Mesothelial cell of epicardium (in vitro differentiated cells): ENCODE measurements around the gene AUTS2. TPM values are rescaled to one million over a fixed set of nuclear protein-coding genes. Genes with fewer than 3 reads are reported as not detected.

ENCODE experiments used
- DNase-seq, 2 experiments: peaks; one replicate each; pipeline ENCODE4 v3.0.0; 2021; ENCODE audit warnings: low spot score in 2 of 2; ENCODE audit not compliant: unreplicated experiment in 2 of 2
- H3K27ac Mint-ChIP-seq: 2 replicates; pipeline ENCODE4 v1.8.0; 2021; ENCODE audit warnings: mixed read lengths
- H3K27me3 Mint-ChIP-seq: 2 replicates; pipeline ENCODE4 v1.8.0; 2021; ENCODE audit warnings: low read depth, mixed read lengths
- H3K36me3 Mint-ChIP-seq: 2 replicates; pipeline ENCODE4 v1.8.0; 2021; ENCODE audit warnings: mixed read lengths
- H3K4me1 Mint-ChIP-seq: 2 replicates; pipeline ENCODE4 v1.8.0; 2021; ENCODE audit warnings: mixed read lengths
- H3K4me3 Mint-ChIP-seq: 2 replicates; pipeline ENCODE4 v1.8.0; 2021; ENCODE audit warnings: mild to moderate bottlenecking, moderate library complexity, mixed read lengths
- H3K9me3 Mint-ChIP-seq: 2 replicates; pipeline ENCODE4 v1.8.0; 2021; ENCODE audit warnings: mixed read lengths
- CTCF ChIP-seq: fragments of 200-600 bp; sonication (generic); IDR thresholded peaks from one replicate; pipeline ENCODE4 v1.5.0; 2021; ENCODE audit warnings: antibody characterized with exemption; ENCODE audit not compliant: unreplicated experiment
- total RNA-seq: library from RNA; stranded (reverse); gene quantifications from 3 replicates; pipeline ENCODE4 v1.2.1, GENCODE V29; 2021

Gene AUTS2
- total RNA-seq, 1 donor from 2014 or later: 135 TPM

- Mint-ChIP-seq H3K36me3 (no peaks in the 10 kb centered on the region), H3K4me3 (no peak overlapping the region), H3K27ac (no peak overlapping the region), H3K27me3 (no peaks in the 10 kb centered on the region), H3K9me3 (peaks cover 3% of the 10 kb centered on the region), H3K4me1 (peaks cover 37% of the 10 kb centered on the region)
- no peak for TF ChIP-seq CTCF
- DNase-seq: no peak
These were observed 419.1 kb downstream of the AUTS2 start for GRCh38 chr7:70017357-70017756.

- no peak overlapping the region for H3K27ac Mint-ChIP-seq
- peaks cover 3% of the 10 kb centered on the region for H3K9me3 Mint-ChIP-seq
- H3K4me3 Mint-ChIP-seq: no peak overlapping the region
These were observed 420.4 kb downstream of the AUTS2 start for GRCh38 chr7:70018700-70019099.

GRCh38 chr7:70027867-70028266 is 429.6 kb downstream of the AUTS2 start:
- H3K36me3 Mint-ChIP-seq: no peaks in the 10 kb centered on the region
- no peaks in the 10 kb centered on the region for H3K9me3 Mint-ChIP-seq
- H3K4me1 Mint-ChIP-seq: peaks cover 20% of the 10 kb centered on the region
- H3K4me3 Mint-ChIP-seq: no peak overlapping the region
- no peak for TF ChIP-seq CTCF
- DNase-seq: no peak
- no peak overlapping the region for H3K27ac Mint-ChIP-seq
- H3K27me3 Mint-ChIP-seq: no peaks in the 10 kb centered on the region

More at GRCh38 chr7:70018700-70019099, 420.4 kb downstream of the AUTS2 start:
- Mint-ChIP-seq H3K36me3 (no peaks in the 10 kb centered on the region), H3K27me3 (no peaks in the 10 kb centered on the region), H3K4me1 (peaks cover 26% of the 10 kb centered on the region)
- TF ChIP-seq CTCF: no peak
- DNase-seq: no peak

GRCh38 chr7:70028620-70029019 is 430.3 kb downstream of the AUTS2 start:
- H3K4me1 Mint-ChIP-seq: peaks cover 20% of the 10 kb centered on the region
- no peaks in the 10 kb centered on the region for H3K9me3 Mint-ChIP-seq
- TF ChIP-seq CTCF: no peak
- H3K4me3 Mint-ChIP-seq: no peak overlapping the region
- no peaks in the 10 kb centered on the region for H3K36me3 Mint-ChIP-seq
- no peak for DNase-seq
- no peaks in the 10 kb centered on the region for H3K27me3 Mint-ChIP-seq
- H3K27ac Mint-ChIP-seq: no peak overlapping the region

GRCh38 chr7:70029993-70030392 is 431.7 kb downstream of the AUTS2 start:
- no peak for TF ChIP-seq CTCF
- no peak overlapping the region for H3K27ac Mint-ChIP-seq
- H3K27me3 Mint-ChIP-seq: no peaks in the 10 kb centered on the region
- no peak overlapping the region for H3K4me3 Mint-ChIP-seq
- H3K9me3 Mint-ChIP-seq: no peaks in the 10 kb centered on the region
- no peaks in the 10 kb centered on the region for H3K36me3 Mint-ChIP-seq
- peaks cover 21% of the 10 kb centered on the region for H3K4me1 Mint-ChIP-seq
- DNase-seq: no peak

GRCh38 chr7:70030745-70031144 is 432.5 kb downstream of the AUTS2 start:
- Mint-ChIP-seq H3K36me3 (no peaks in the 10 kb centered on the region), H3K9me3 (no peaks in the 10 kb centered on the region), H3K4me1 (peaks cover 27% of the 10 kb centered on the region), H3K27ac (no peak overlapping the region), H3K27me3 (no peaks in the 10 kb centered on the region), H3K4me3 (no peak overlapping the region)
- DNase-seq: no peak
- TF ChIP-seq CTCF: no peak
